PC-3 (cell line): ENCODE measurements around the gene CPOX.

ENCODE experiments used
- CTCF ChIP-seq: fragments of 300-600 bp; sonication (generic); conservative IDR thresholded peaks from 2 replicates; pipeline ENCODE4 v1.5.1; 2017; ENCODE audit warnings: antibody characterized with exemption, low read depth, mild to moderate bottlenecking, low read length
- EZH2phosphoT487 ChIP-seq: fragments of 300-600 bp; sonication (generic); IDR thresholded peaks from 2 replicates; pipeline ENCODE4 v1.6.1; 2018; ENCODE audit warnings: mild to moderate bottlenecking, antibody characterized with exemption, low read length, borderline replicate concordance

- no peak for TF ChIP-seq CTCF
- no peak for TF ChIP-seq EZH2phosphoT487
Observed at GRCh38 chr3:98551236-98551635, 42.2 kb downstream of the CPOX start.
